Activated CD8-positive, alpha-beta T cell treated with anti-CD3 and anti-CD28 coated beads, Interleukin-2, amount 10 ng/mL, durations not matched to agents 7 days and 5 days (primary cell): ENCODE data around the gene SYNPO2. TPM values are rescaled to one million over a fixed set of nuclear protein-coding genes. Genes with fewer than 3 reads are reported as not detected.

Experiments
- ATAC-seq: fragments of 150-1000 bp; cut with Tn5 transposase; one replicate; pipeline ENCODE4 v1.10.0; 2021; ENCODE audit warnings: moderate library complexity
- CTCF ChIA-PET: fragments of 350-600 bp; sonication (Branson Sonifier 250); formaldehyde crosslinking; loops from one replicate; lab custom pipeline; 2021; ENCODE audit warnings: antibody characterized with exemption; lab: Charles Lee
- POLR2A ChIA-PET: fragments of 350-600 bp; sonication (Branson Sonifier 250); formaldehyde crosslinking; loops from one replicate; lab custom pipeline; 2021; ENCODE audit warnings: antibody characterized with exemption; lab: Charles Lee
- DNase-seq: peaks from one replicate; pipeline ENCODE4 v3.0.0-alpha.2; 2020
- H3K27ac Mint-ChIP-seq: one replicate; pipeline ENCODE4 v1.8.0; 2021; ENCODE audit warnings: mild to moderate bottlenecking, mixed read lengths
- H3K27me3 Mint-ChIP-seq: one replicate; pipeline ENCODE4 v1.8.0; 2021; ENCODE audit warnings: low read depth, mixed read lengths
- H3K36me3 Mint-ChIP-seq: one replicate; pipeline ENCODE4 v1.8.0; 2021; ENCODE audit warnings: low read depth, mixed read lengths
- H3K4me1 Mint-ChIP-seq: one replicate; pipeline ENCODE4 v1.8.0; 2021; ENCODE audit warnings: low read depth, mixed read lengths
- H3K4me3 Mint-ChIP-seq: one replicate; pipeline ENCODE4 v1.8.0; 2021; ENCODE audit warnings: mild to moderate bottlenecking, mixed read lengths
- H3K9me3 Mint-ChIP-seq: one replicate; pipeline ENCODE4 v1.8.0; 2022; ENCODE audit warnings: mixed read lengths; ENCODE audit not compliant: insufficient read depth
- total RNA-seq, 2 experiments: library from RNA; stranded (reverse); gene quantifications; one replicate each; pipeline ENCODE4 v1.2.3, GENCODE V29; 2021

The SYNPO2 gene
- total RNA-seq, 2 experiments from 2014 or later, result 0.60 to 0.74 TPM

- Mint-ChIP-seq H3K4me3 (no peak overlapping the region), H3K9me3 (no peaks in the 10 kb centered on the region), H3K27ac (no peak overlapping the region), H3K4me1 (no peaks in the 10 kb centered on the region), H3K27me3 (peaks cover 6% of the 10 kb centered on the region), H3K36me3 (no peaks in the 10 kb centered on the region)
- POLR2A ChIA-PET, result no interaction called here
- CTCF ChIA-PET, result no interaction called here
- no peak for ATAC-seq
- DNase-seq, result no peak
Measured at GRCh38 chr4:119084513-119084912, 195.9 kb downstream of the SYNPO2 start.

GRCh38 chr4:119087121-119087520 lies 198.5 kb downstream of the SYNPO2 start:
- ChIA-PET POLR2A (no interaction called here), CTCF (interaction anchor here (1.2 kb wide), 1 partner anchor 125 kb away, joined by 5 read pairs; the partner anchor contains the start of gene USP53)
- H3K9me3 Mint-ChIP-seq, result no peaks in the 10 kb centered on the region
- no peak for DNase-seq
- no peak overlapping the region for H3K27ac Mint-ChIP-seq
- ATAC-seq, result no peak
- no peaks in the 10 kb centered on the region for H3K36me3 Mint-ChIP-seq
- no peak overlapping the region for H3K4me3 Mint-ChIP-seq
- H3K4me1 Mint-ChIP-seq, result no peaks in the 10 kb centered on the region
- peaks cover 6% of the 10 kb centered on the region for H3K27me3 Mint-ChIP-seq

GRCh38 chr4:119087656-119088055 lies 199.0 kb downstream of the SYNPO2 start:
- ATAC-seq (no peak), DNase-seq (no peak)
- Mint-ChIP-seq H3K36me3 (no peaks in the 10 kb centered on the region), H3K4me1 (no peaks in the 10 kb centered on the region), H3K27ac (no peak overlapping the region), H3K9me3 (no peaks in the 10 kb centered on the region), H3K4me3 (no peak overlapping the region), H3K27me3 (peaks cover 6% of the 10 kb centered on the region)
- ChIA-PET POLR2A (no interaction called here), CTCF (interaction anchor here (1.2 kb wide), 1 partner anchor 125 kb away, joined by 5 read pairs; the partner anchor contains the start of gene USP53)

- ChIA-PET POLR2A (no interaction called here), CTCF (no interaction called here)
- Mint-ChIP-seq H3K4me3 (no peak overlapping the region), H3K4me1 (no peaks in the 10 kb centered on the region), H3K36me3 (no peaks in the 10 kb centered on the region), H3K27me3 (no peaks in the 10 kb centered on the region), H3K27ac (no peak overlapping the region), H3K9me3 (no peaks in the 10 kb centered on the region)
- ATAC-seq (no peak), DNase-seq (no peak)
Measured at GRCh38 chr4:119093042-119093827, 204.6 kb downstream of the SYNPO2 start.

- H3K27me3 Mint-ChIP-seq, result no peaks in the 10 kb centered on the region
- DNase-seq (no peak), ATAC-seq (no peak)
- POLR2A ChIA-PET, result no interaction called here
- CTCF ChIA-PET, result no interaction called here
- H3K27ac Mint-ChIP-seq, result no peak overlapping the region
- no peaks in the 10 kb centered on the region for H3K4me1 Mint-ChIP-seq
- no peak overlapping the region for H3K4me3 Mint-ChIP-seq
- no peaks in the 10 kb centered on the region for H3K36me3 Mint-ChIP-seq
- H3K9me3 Mint-ChIP-seq, result no peaks in the 10 kb centered on the region
Measured at GRCh38 chr4:119097282-119097900, 208.7 kb downstream of the SYNPO2 start.

- POLR2A ChIA-PET, result no interaction called here
- no peak for DNase-seq
- H3K4me3 Mint-ChIP-seq, result no peak overlapping the region
- no peaks in the 10 kb centered on the region for H3K27me3 Mint-ChIP-seq
- ATAC-seq, result no peak
- H3K9me3 Mint-ChIP-seq, result no peaks in the 10 kb centered on the region
- H3K27ac Mint-ChIP-seq, result no peak overlapping the region
- CTCF ChIA-PET, result no interaction called here
- no peaks in the 10 kb centered on the region for H3K4me1 Mint-ChIP-seq
- no peaks in the 10 kb centered on the region for H3K36me3 Mint-ChIP-seq
Measured at GRCh38 chr4:119098306-119098705, 209.7 kb downstream of the SYNPO2 start.

- ATAC-seq (no peak), DNase-seq (no peak)
- Mint-ChIP-seq H3K27me3 (no peaks in the 10 kb centered on the region), H3K36me3 (no peaks in the 10 kb centered on the region), H3K4me3 (no peak overlapping the region), H3K4me1 (no peaks in the 10 kb centered on the region), H3K27ac (no peak overlapping the region), H3K9me3 (no peaks in the 10 kb centered on the region)
- ChIA-PET CTCF (no interaction called here), POLR2A (no interaction called here)
Measured at GRCh38 chr4:119099227-119099810, 210.7 kb downstream of the SYNPO2 start.

GRCh38 chr4:119100655-119101054 lies 212.0 kb downstream of the SYNPO2 start:
- ATAC-seq, result no peak
- Mint-ChIP-seq H3K4me3 (no peak overlapping the region), H3K27me3 (no peaks in the 10 kb centered on the region), H3K9me3 (no peaks in the 10 kb centered on the region), H3K36me3 (no peaks in the 10 kb centered on the region), H3K4me1 (peaks cover 2% of the 10 kb centered on the region), H3K27ac (no peak overlapping the region)
- ChIA-PET POLR2A (no interaction called here), CTCF (interaction anchor here (0.9 kb wide), 1 partner anchor 58 kb away, joined by 3 read pairs; no protein-coding TSS in a partner anchor)
- DNase-seq, result no peak

- Mint-ChIP-seq H3K4me1 (peaks cover 10% of the 10 kb centered on the region), H3K4me3 (no peak overlapping the region), H3K27ac (no peak overlapping the region), H3K9me3 (no peaks in the 10 kb centered on the region), H3K27me3 (no peaks in the 10 kb centered on the region), H3K36me3 (no peaks in the 10 kb centered on the region)
- ChIA-PET POLR2A (no interaction called here), CTCF (no interaction called here)
- ATAC-seq, result no peak
- no peak for DNase-seq
Measured at GRCh38 chr4:119103263-119103662, 214.6 kb downstream of the SYNPO2 start.

GRCh38 chr4:119104644-119105273 lies 216.1 kb downstream of the SYNPO2 start:
- H3K4me3 Mint-ChIP-seq, result no peak overlapping the region
- H3K36me3 Mint-ChIP-seq, result no peaks in the 10 kb centered on the region
- H3K27ac Mint-ChIP-seq, result no peak overlapping the region
- H3K4me1 Mint-ChIP-seq, result peaks cover 10% of the 10 kb centered on the region
- ATAC-seq, result no peak
- no peaks in the 10 kb centered on the region for H3K27me3 Mint-ChIP-seq
- DNase-seq, result no peak
- no peaks in the 10 kb centered on the region for H3K9me3 Mint-ChIP-seq
- ChIA-PET POLR2A (no interaction called here), CTCF (no interaction called here)

GRCh38 chr4:119105605-119106004 lies 217.0 kb downstream of the SYNPO2 start:
- H3K4me1 Mint-ChIP-seq, result peaks cover 10% of the 10 kb centered on the region
- H3K36me3 Mint-ChIP-seq, result no peaks in the 10 kb centered on the region
- H3K4me3 Mint-ChIP-seq, result no peak overlapping the region
- ChIA-PET CTCF (interaction anchor here (1.1 kb wide), 1 partner anchor 65 kb away, joined by 4 read pairs; no protein-coding TSS in a partner anchor), POLR2A (no interaction called here)
- H3K9me3 Mint-ChIP-seq, result no peaks in the 10 kb centered on the region
- H3K27me3 Mint-ChIP-seq, result no peaks in the 10 kb centered on the region
- ATAC-seq (no peak), DNase-seq (no peak)
- no peak overlapping the region for H3K27ac Mint-ChIP-seq
